CD4-positive, alpha-beta T cell treated with Interleukin-15 for 4 hours (primary cell): ENCODE data around the gene MYH1.

ENCODE experiments used
- DNase-seq: peaks from one replicate; pipeline ENCODE4 v3.0.0-alpha.2; 2020; ENCODE audit warnings: low spot score

MYH1 gene

DNA sequence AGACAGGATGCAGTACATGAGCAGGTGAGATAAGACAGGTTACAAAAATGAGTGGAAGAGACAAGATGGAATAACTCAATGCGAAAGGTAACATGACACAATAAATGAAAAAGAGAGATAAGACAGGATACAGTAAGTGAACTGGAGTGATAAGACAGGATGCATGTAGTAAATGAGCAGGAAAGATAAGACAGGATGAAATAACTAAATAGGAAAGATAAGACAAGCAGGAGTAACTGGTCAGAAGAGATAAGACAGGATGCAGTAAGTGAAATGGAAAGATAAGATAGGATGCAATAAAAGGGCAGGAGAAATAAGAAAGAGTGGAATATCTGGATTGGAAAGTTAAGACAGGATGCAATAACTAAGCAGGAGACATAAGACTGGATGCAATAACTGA lies 40.6 kb downstream of the MYH1 start:
- no peak for DNase-seq

DNA sequence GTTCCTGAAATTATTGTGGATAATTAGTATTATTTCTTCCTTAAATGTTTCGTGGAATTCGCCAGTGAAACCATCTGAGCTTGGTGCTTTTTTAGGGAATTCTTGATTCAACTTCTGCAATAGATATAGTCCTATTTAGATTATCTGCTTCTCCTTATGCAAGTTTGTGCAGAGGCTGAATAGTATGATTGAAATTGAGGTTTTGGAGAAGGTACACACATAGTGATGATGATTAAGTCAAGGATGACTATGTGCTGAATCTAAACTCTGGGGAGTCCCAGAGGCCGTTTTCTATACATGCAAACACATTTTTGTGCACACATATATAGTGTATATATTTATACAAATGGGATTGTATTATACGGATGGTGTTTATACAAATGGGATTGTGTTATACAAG lies 43.8 kb downstream of the MYH1 start:
- no peak for DNase-seq

DNA sequence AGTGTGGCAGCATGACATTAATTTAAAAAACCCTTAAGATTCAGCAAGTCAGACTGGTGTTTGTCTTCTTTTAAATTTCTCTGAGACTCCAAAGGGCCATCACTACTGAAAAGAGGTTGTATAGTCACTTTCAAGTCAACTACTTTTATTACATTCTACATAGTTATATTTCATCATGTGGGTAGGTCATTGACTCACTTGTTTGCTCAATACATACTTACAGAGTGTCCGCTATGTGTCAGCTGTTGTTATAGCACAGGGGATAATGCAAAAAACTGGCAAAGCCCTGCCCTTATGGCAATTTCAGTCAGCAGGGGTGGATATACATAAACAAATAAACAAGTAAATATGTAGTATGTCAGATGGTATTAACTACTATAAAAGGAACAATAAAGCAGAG lies 46.5 kb downstream of the MYH1 start:
- no peak for DNase-seq

DNA sequence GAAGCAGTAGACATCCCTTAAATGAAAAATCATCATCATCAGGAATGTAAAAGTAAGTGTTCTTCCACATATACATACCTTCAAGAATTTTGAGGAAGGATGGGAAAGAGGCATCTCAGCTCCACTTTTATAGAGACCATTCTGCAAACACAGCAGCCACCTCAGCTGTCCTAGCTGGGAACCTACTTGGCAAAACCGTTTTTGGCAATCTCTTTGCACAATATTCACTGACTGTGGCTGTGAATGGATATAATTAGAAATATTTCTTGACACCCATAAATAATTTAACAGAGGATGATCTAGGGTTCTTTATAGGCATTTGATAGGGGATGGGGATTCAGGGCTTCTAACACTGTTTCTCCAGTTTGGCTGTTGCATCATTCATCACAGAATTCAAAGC lies 48.9 kb downstream of the MYH1 start, which contains the start of gene MYH4:
MYH4 (minus strand) TSS at position 101 of the 400 bp plus-strand sequence. CDS start 2,814 bp downstream, outside the sequence.
- DNase-seq: no peak

DNA sequence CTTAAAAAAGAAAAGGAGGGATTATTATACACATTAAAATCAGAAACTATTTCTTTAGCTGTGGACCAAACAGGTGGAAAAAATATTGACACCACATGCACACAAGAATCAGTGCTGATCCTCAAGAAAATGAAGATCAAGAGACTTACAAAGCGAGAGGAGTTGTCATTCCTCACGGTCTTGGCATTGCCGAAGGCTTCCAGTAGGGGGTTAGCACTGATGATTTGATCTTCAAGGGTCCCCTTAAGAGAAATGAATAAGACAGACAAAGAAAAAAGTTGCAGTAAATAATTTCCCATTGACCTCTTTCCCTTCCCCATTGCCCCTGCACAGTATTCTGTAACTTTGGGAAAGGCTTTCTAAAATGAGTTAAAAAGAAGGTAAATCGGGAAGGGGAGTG lies 54.9 kb downstream of the MYH1 start:
- no peak for DNase-seq

DNA sequence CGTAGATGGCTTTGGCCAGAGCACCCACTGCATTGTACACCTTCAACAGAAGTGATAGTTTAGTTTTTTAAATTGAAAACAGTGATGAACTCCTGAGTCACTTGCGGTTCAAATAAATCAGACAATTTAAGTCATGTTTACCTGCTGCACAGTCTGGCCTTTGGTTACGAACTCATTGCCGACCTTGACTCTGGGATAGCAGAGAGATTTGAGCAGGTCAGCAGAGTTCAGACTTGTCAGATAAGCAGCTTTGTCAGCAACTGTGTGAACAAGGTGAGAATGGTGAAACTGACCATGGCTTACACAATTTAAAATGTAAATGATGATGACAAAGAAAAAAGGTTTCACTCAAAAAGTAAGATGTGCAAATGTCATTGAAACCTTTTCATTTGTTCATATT lies 58.3 kb downstream of the MYH1 start:
- DNase-seq: no peak

DNA sequence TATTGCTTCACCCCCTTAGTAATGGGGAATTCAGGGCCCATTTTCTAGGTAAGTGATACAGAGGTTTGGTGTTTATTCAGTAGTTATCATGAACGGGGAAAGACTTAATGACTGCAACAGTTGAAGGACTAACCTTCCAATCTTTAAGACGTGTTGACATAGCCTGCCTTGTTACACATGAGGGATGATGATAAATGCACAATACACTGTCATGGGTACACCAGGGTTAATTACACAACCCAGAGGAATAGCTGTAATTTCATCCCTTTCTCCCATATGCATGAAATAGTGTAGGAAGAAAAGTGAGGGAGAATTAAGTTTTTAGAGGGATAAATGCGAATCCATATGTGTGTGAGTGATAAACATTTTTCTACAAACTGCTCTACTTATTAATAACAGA lies 59.6 kb downstream of the MYH1 start:
- DNase-seq: no peak

DNA sequence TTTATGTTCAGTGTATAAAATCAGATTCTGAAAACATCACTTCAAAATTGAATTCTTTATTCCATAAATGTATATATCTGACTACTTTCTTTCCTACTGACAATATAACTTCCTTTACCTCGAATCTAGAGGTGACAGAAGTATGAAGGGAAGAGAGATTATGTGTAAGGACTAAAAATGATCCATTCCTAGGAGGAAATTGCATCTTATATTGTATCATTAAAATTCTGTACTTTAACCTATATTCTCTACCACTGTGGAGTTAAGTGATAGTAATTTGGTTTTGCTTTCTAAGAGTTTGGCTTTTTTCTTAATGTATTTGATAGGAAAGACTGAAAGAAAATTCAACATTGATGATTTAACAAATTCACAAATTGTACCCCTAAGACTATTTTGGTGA lies 60.4 kb downstream of the MYH1 start:
- no peak for DNase-seq

DNA sequence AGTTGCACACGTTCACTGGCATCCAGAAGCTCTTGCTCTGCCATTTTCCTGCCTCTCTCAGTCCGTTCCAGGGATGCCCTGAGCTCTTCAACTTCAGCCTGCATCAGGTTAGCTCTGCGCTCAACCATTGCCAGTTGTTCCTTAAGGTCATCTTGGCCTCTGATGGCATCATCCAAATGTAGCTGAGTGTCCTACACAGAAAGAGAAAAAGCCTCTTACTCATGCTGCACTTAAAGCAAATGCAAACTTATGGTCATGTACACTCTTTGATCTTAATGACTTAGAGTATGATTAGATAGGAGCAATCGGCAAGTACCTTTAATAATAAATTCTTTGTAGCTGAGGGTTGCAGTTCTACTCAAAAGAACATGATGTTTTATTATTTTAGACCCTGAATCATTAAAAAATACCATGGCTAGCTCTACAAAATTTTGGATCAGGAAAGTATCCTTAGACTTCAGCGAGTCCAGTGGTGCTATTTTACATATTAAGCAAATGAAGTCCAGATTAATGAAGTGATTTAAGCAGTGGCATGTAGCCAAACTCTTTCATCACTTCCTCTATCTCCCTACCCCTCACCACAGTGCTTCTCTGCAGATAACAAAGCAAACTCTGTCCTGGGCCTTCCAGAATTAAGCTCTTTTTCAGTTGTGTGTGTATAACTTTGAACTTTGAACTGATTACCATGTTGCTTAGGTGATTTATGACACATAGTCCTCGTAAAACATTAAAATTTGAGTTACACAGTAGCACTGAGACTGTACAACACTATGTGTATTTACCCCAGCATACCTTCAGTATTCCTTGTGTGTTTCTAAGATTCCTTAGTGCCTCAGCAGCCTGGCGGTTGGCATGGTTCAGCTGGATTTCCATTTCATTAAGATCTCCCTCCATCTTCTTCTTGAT lies 71.1 kb downstream of the MYH1 start:
- no peak for DNase-seq
